Gastrocnemius medialis (tissue), 4 donors: ENCODE data around the gene MOB1A. TPM values are rescaled to one million over a fixed set of nuclear protein-coding genes. Genes with fewer than 3 reads are reported as not detected.

Experiments used
- ATAC-seq, 2 donors: fragments of 150-250 bp; one replicate each; pipeline ENCODE4 v1.9.1; 2016
- DNase-seq, 2 donors: peaks; one replicate each; pipeline ENCODE4 v3.0.0-alpha.2; 2019
- H3K27ac ChIP-seq, 4 donors: fragments of 200-600 bp; sonication (generic); 1 replicate in 1 of 4; 2 replicates in 3 of 4; pipeline ENCODE4 v1.5.1; 2016 to 2018; ENCODE audit warnings: mild to moderate bottlenecking in 2 of 4, moderate library complexity in 1 of 4
- H3K27me3 ChIP-seq, 3 donors: fragments of 200-600 bp; sonication (generic) in 2 of 3; 1 replicate in 1 of 3; 2 replicates in 2 of 3; pipeline versions ENCODE4 v1.5.1 to v1.6.0; 2016 to 2019; ENCODE audit warnings: mild to moderate bottlenecking in 1 of 3, moderate library complexity in 1 of 3
- H3K36me3 ChIP-seq, 2 donors: fragments of 200-600 bp; sonication (generic) in 1 of 2; one replicate each; pipeline ENCODE4 v1.5.1; 2017 to 2018
- H3K4me1 ChIP-seq, 2 donors: fragments of 200-600 bp; sonication (generic) in 1 of 2; one replicate each; pipeline ENCODE4 v1.5.1; 2016 to 2017; ENCODE audit warnings: mild to moderate bottlenecking in 2 of 2
- H3K4me3 ChIP-seq, 4 donors: fragments of 200-600 bp; sonication (generic) in 3 of 4; 1 replicate in 1 of 4; 2 replicates in 3 of 4; pipeline ENCODE4 v1.5.1; 2016 to 2019; ENCODE audit warnings: mild to moderate bottlenecking in 2 of 4
- H3K9me3 ChIP-seq, 3 donors: fragments of 200-600 bp; sonication (generic) in 2 of 3; 1 replicate in 1 of 3; 2 replicates in 2 of 3; pipeline ENCODE4 v1.5.1; 2016 to 2019
- CTCF ChIP-seq, 5 experiments: fragments of 450-650 bp in 3 of 5; fragments of 200-600 bp in 2 of 5; sonication (generic) in 2 of 5; IDR thresholded peaks in 4 of 5; conservative IDR thresholded peaks in 1 of 5; 1 replicate in 4 of 5; 2 replicates in 1 of 5; pipeline ENCODE4 v1.5.1; 2016 to 2019; ENCODE audit warnings: antibody characterized with exemption in 5 of 5, mild to moderate bottlenecking in 3 of 5, moderate library complexity in 3 of 5
- POLR2A ChIP-seq, 2 donors: fragments of 450-650 bp; IDR thresholded peaks; one replicate each; pipeline ENCODE4 v1.6.1; 2017; ENCODE audit warnings: antibody characterized with exemption in 2 of 2, mild to moderate bottlenecking in 2 of 2, moderate library complexity in 2 of 2
- in situ Hi-C, 4 donors: fragments of 200-750 bp; cut with MboI; loops; one replicate each; pipeline versions ENCODE4 v1.15.0 to v1.8.0; 2017; ENCODE audit warnings: low sequenced_read_pairs in 4 of 4
- intact Hi-C: fragments of 100-400 bp; cut with DNase I; formaldehyde crosslinking; loops from one replicate; pipeline ENCODE4 v1.15.1; 2023; ENCODE audit warnings: low total_unique reads
- total RNA-seq, 4 donors: library from RNA; depleted of rRNA; stranded (reverse); fragments of >200 nt; gene quantifications; one replicate each; pipeline versions ENCODE4 v1.1.0 to v1.2.3, GENCODE V29; 2016

MOB1A gene
- total RNA-seq, 4 donors from 2014 or later, result 19.9 to 44.3 (median 35.5) TPM

GRCh38 chr2:74179063-74179865, 585 bp upstream of the MOB1A start:
- ATAC-seq (no peak), DNase-seq (no peak)
- no peaks in the 10 kb centered on the region for H3K36me3 ChIP-seq
- peaks cover 26 to 31% of the 10 kb centered on the region in 2 donors for H3K4me1 ChIP-seq
- TF ChIP-seq CTCF (IDR thresholded peaks at IDR 0.05 in 4 of 5, conservative IDR thresholded peaks at IDR 0.05 in 1 of 5) (peak; percentile 8 to 33 (median 22)), POLR2A (IDR thresholded peaks at IDR 0.05) (no peak)
- peak overlapping the region; percentile 84 to 93 (median 87) for H3K27ac ChIP-seq
- H3K9me3 ChIP-seq, result no peaks in the 10 kb centered on the region
- no peaks in the 10 kb centered on the region for H3K27me3 ChIP-seq
- peak overlapping the region; percentile 67 to 92 (median 80) for H3K4me3 ChIP-seq
- in situ Hi-C loops, result no loop called here
- intact Hi-C loops, result loop anchor here (2.0 to 10.0 kb wide), 2 partner anchors 20 to 354 kb away; partner anchors contain the start of genes MTHFD2 and STAMBP

- Histone ChIP-seq H3K4me1 (peaks cover 26 to 31% of the 10 kb centered on the region in 2 donors), H3K36me3 (no peaks in the 10 kb centered on the region), H3K27ac (peak overlapping the region; percentile 84 to 93 (median 87)), H3K4me3 (peak overlapping the region; percentile 67 to 92 (median 80)), H3K9me3 (no peaks in the 10 kb centered on the region), H3K27me3 (no peaks in the 10 kb centered on the region)
- no peak for DNase-seq
- in situ Hi-C loops, result no loop called here
- TF ChIP-seq POLR2A (IDR thresholded peaks at IDR 0.05) (no peak), CTCF (IDR thresholded peaks at IDR 0.05 in 4 of 5, conservative IDR thresholded peaks at IDR 0.05 in 1 of 5) (no peak)
- ATAC-seq, result no peak
- intact Hi-C loops, result loop anchor here (2.0 to 10.0 kb wide), 2 partner anchors 21 to 353 kb away; partner anchors contain the start of genes MTHFD2 and STAMBP
Measured at GRCh38 chr2:74177696-74178095, 983 bp downstream of the MOB1A start.

- intact Hi-C loops, result loop anchor here (10.0 kb wide), 1 partner anchor 350 kb away; the partner anchor contains the start of gene STAMBP
- no peak for ATAC-seq
Measured at GRCh38 chr2:74174909-74175308, 3.8 kb downstream of the MOB1A start.

GRCh38 chr2:74168739-74169138, 9.9 kb downstream of the MOB1A start:
- Histone ChIP-seq H3K4me1 (peaks cover 0 to 5% of the 10 kb centered on the region in 2 donors), H3K9me3 (no peaks in the 10 kb centered on the region), H3K36me3 (peaks cover 0 to 85% of the 10 kb centered on the region in 2 donors), H3K27me3 (no peaks in the 10 kb centered on the region), H3K4me3 (no peak overlapping the region), H3K27ac (no peak overlapping the region)
- intact Hi-C loops (no loop called here), in situ Hi-C loops (loop anchor here in 1 of 4 donors (25.0 kb wide), 1 partner anchor 331 kb away; the partner anchor contains the start of gene STAMBP)
- DNase-seq (no peak), ATAC-seq (no peak)
- TF ChIP-seq POLR2A (IDR thresholded peaks at IDR 0.05) (no peak), CTCF (IDR thresholded peaks at IDR 0.05 in 4 of 5, conservative IDR thresholded peaks at IDR 0.05 in 1 of 5) (no peak)

More at GRCh38 chr2:74174909-74175308, 3.8 kb downstream of the MOB1A start:
- DNase-seq, result no peak
- H3K4me3 ChIP-seq, result no peak overlapping the region
- peaks cover 0 to 25% of the 10 kb centered on the region in 2 donors for H3K36me3 ChIP-seq
- in situ Hi-C loops, result loop anchor here in 1 of 4 donors (25.0 kb wide), 1 partner anchor 338 kb away; the partner anchor contains the start of gene STAMBP
- no peak overlapping the region for H3K27ac ChIP-seq
- TF ChIP-seq CTCF (IDR thresholded peaks at IDR 0.05 in 4 of 5, conservative IDR thresholded peaks at IDR 0.05 in 1 of 5), result no peak
- no peak for TF ChIP-seq POLR2A (IDR thresholded peaks at IDR 0.05)
- no peaks in the 10 kb centered on the region for H3K9me3 ChIP-seq
- no peaks in the 10 kb centered on the region for H3K27me3 ChIP-seq
- peaks cover 30 to 31% of the 10 kb centered on the region in 2 donors for H3K4me1 ChIP-seq
